GM06990 (cell line): Measurements from ENCODE around the gene TSTD2.

Source experiments
- DNase-seq: peaks from one replicate; pipeline ENCODE4 v3.0.0-alpha.2; 2011; ENCODE audit not compliant: insufficient read length; ENCODE audit errors: extremely low read depth
- H3K27me3 ChIP-seq: replicated peaks from 2 replicates; pipeline ENCODE4 v1.6.0; 2011; ENCODE audit warnings: low read length; ENCODE audit not compliant: control insufficient read depth, insufficient read depth
- H3K36me3 ChIP-seq: 2 replicates; pipeline ENCODE4 v1.5.1; 2011; ENCODE audit warnings: low read length; ENCODE audit not compliant: control insufficient read depth, insufficient read depth
- H3K4me3 ChIP-seq: replicated peaks from 2 replicates; pipeline ENCODE4 v1.5.1; 2011; ENCODE audit warnings: low read depth, mild to moderate bottlenecking, control low read depth, low read length
- CTCF ChIP-seq: IDR thresholded peaks from 2 replicates; pipeline ENCODE4 v1.5.1; 2011; ENCODE audit warnings: low read length, control low read depth, mild to moderate bottlenecking, inconsistent platforms; ENCODE audit not compliant: insufficient read depth, poor library complexity, severe bottlenecking

TSTD2 gene

DNA sequence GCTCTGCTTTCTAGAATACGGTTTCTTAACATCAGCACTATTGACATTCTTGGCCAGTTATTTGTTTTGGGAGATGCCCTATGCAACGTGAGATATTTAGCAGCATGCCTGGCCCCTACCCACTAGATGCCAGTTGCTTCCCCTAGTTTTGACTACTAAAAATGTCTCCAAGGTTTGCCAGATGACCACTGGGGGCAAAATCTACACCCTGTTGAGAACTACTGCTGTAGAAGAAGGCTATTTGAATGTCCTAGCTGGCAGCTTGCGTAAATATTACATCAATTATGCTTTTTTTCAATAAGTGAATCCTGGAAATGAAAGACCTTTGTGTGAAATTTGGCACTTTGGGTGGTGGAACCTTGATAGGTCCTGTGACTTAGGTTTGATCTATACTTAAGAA is 5.5 kb upstream of the TSTD2 start:
- no peak for DNase-seq
- peak; percentile 19 for TF ChIP-seq CTCF
- no peaks in the 10 kb centered on the region; the same call in 1 of the 2 replicates for H3K36me3 ChIP-seq
- no peak overlapping the region for H3K4me3 ChIP-seq
- H3K27me3 ChIP-seq = no peaks in the 10 kb centered on the region

DNA sequence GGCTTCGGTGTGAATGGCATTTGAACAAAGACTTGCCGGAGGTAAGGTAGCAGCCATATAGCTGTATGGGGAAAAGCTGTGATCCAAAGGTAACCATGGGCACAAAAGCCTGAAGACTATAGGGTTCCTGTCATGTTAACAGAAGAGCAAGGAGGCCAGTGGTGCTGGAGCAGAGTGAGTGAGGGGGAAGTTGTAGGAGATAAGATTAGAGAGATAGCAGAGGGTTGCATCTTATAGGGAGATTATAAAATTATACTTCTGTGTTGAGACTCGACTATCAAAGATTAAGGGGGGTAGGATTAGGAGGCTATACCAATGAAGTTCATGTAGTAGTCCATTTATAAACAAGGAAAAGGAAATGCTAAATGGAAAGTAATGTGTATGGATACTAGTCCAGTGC is 3.7 kb upstream of the TSTD2 start:
- DNase-seq = no peak
- H3K36me3 ChIP-seq = no peaks in the 10 kb centered on the region
- no peaks in the 10 kb centered on the region for H3K27me3 ChIP-seq
- H3K4me3 ChIP-seq = no peak overlapping the region
- no peak for TF ChIP-seq CTCF

GRCh38 chr9:97635026-97635425 is 1.9 kb upstream of the TSTD2 start:
- no peak for DNase-seq
- Histone ChIP-seq H3K36me3 (no peaks in the 10 kb centered on the region), H3K27me3 (no peaks in the 10 kb centered on the region), H3K4me3 (peak overlapping the region; percentile 95)
- TF ChIP-seq CTCF = no peak

- no peak for DNase-seq
- Histone ChIP-seq H3K4me3 (peak overlapping the region; percentile 95), H3K27me3 (no peaks in the 10 kb centered on the region), H3K36me3 (no peaks in the 10 kb centered on the region)
- TF ChIP-seq CTCF = no peak
These were observed 807 bp upstream of the TSTD2 start for GRCh38 chr9:97633859-97634490.

DNA sequence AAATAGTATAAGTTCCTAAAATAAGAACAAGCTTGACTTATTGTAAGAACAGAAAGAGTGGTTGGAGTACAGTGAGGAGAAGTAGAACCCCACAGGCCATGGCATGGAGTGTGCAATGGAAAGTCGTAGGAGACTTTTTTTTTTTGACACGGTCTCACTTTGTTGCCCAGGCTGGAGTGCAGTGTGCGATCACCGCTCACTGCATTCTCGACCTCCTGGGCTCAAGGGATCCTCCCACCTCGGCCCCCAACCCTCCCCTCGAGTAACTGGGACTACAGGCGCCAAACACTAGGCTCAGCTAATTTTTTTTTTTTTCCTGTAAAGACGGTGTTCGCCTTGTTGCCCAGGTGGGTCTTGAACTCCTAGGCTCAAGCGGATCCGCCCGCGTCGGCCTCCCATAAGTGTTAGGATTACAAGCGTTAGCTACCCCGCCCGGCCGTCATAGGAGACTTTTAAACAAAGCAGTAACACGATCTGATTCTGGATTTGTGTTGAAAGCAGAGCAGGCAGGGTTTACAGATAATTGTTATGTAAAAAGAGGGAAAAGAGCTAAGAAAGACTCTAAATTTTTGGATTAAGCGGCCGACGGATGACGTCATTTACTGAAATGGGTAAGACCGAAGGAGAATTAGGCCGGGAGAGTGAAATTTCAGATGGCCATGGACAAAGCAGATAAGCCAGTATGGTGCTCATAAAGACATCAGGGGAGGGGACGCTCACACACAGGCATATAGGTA is 752 bp downstream of the TSTD2 start:
- DNase-seq = no peak
- H3K4me3 ChIP-seq = peak overlapping the region; percentile 95
- H3K36me3 ChIP-seq = no peaks in the 10 kb centered on the region
- H3K27me3 ChIP-seq = no peaks in the 10 kb centered on the region
- no peak for TF ChIP-seq CTCF
